GM12892 (cell line): ENCODE results near the gene KLF1.

Source experiments
- POLR2A ChIP-seq: IDR thresholded peaks from 2 replicates; pipeline ENCODE4 v1.6.1; 2011; ENCODE audit warnings: low read depth, low read length, control low read depth
- POLR2AphosphoS5 ChIP-seq: IDR thresholded peaks from 2 replicates; pipeline ENCODE4 v1.6.1; 2011; ENCODE audit warnings: low read depth, low read length, control low read depth

DNA sequence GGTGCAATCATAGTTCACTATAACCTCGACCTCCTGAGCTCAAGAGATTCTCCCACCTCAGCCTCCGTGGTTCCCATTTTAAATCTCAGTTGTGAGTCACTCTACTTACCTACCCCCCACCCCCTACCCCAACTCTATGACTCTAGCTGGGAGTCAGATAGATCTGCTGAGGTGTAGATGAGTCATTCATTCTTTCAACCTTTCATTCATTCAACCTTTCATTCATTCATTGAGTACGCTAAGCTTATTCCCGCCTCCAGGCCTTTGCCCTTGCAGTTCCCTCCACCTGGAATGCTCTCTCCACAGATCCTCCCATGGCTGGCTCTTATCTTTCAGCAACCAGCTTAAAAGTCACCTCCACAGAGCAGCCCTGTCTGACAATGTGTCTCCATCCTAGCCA lies 49.8 kb downstream of the KLF1 start:
- TF ChIP-seq POLR2AphosphoS5 (no peak), POLR2A (no peak)
